Natural killer cell treated with Interleukin-12 subunit alpha and Interleukin-12 subunit beta and Interleukin-15 and Interleukin-18, amount 100 ng/mL, for 72 hours (primary cell): ENCODE measurements around the gene REPS2. TPM values are rescaled to one million over a fixed set of nuclear protein-coding genes. Genes with fewer than 3 reads are reported as not detected.

Experiments
- ATAC-seq, 2 donors: fragments of 150-1000 bp; cut with Tn5 transposase in 1 of 2; sonication (Bioruptor Pico), chemical (Tn5 transposase) in 1 of 2; 2 replicates each; pipeline ENCODE4 v1.10.0; 2021
- DNase-seq: peaks from one replicate; pipeline ENCODE4 v3.0.0; 2022; ENCODE audit warnings: low spot score
- H3K27ac Mint-ChIP-seq, 2 donors: 1 replicate in 1 of 2; 2 replicates in 1 of 2; pipeline ENCODE4 v1.8.0; 2022; ENCODE audit warnings: mixed read lengths in 2 of 2, mild to moderate bottlenecking in 1 of 2, moderate library complexity in 1 of 2
- H3K27me3 Mint-ChIP-seq, 2 donors: 1 replicate in 1 of 2; 2 replicates in 1 of 2; pipeline ENCODE4 v1.8.0; 2022; ENCODE audit warnings: mixed read lengths in 2 of 2
- H3K36me3 Mint-ChIP-seq: one replicate; pipeline ENCODE4 v1.8.0; 2022; ENCODE audit warnings: mixed read lengths
- H3K4me1 Mint-ChIP-seq, 2 donors: 1 replicate in 1 of 2; 2 replicates in 1 of 2; pipeline ENCODE4 v1.8.0; 2022; ENCODE audit warnings: low read depth in 2 of 2, mixed read lengths in 2 of 2, mild to moderate bottlenecking in 1 of 2
- H3K4me3 Mint-ChIP-seq: one replicate; pipeline ENCODE4 v1.8.0; 2022; ENCODE audit warnings: mixed read lengths
- H3K9me3 Mint-ChIP-seq: 2 replicates; pipeline ENCODE4 v1.8.0; 2022; ENCODE audit warnings: mixed read lengths
- total RNA-seq, 2 donors: library from RNA; stranded (reverse); gene quantifications; one replicate each; pipeline ENCODE4 v1.2.3, GENCODE V29; 2022

Gene REPS2
- total RNA-seq, 2 donors from 2014 or later = 0.20 TPM; not detected in 1

DNA sequence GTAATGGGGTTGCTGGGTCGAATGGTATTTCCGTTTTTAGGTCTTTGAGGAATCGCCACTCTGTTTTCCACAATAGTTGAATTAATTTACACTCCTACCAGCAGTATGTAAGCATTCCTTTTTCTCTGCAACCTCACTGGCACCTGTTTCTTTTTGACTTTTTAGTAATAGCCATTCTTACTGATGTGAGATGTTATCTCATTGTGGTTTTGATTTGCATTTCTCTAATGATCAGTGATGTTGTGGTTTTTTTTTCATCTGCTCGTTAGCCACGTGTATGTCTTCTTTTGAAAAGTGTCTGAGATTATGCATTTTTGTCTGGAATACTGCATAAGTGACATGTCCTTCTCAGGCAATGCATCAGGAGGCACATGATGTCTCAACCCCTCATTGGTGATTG is 28.8 kb downstream of the REPS2 start:
- DNase-seq (no peak), ATAC-seq (no peak)
- Mint-ChIP-seq H3K9me3 (no peaks in the 10 kb centered on the region), H3K27ac (no peak overlapping the region), H3K36me3 (no peaks in the 10 kb centered on the region), H3K27me3 (peaks cover 0 to 19% of the 10 kb centered on the region in 2 donors), H3K4me3 (no peak overlapping the region), H3K4me1 (no peaks in the 10 kb centered on the region)

DNA sequence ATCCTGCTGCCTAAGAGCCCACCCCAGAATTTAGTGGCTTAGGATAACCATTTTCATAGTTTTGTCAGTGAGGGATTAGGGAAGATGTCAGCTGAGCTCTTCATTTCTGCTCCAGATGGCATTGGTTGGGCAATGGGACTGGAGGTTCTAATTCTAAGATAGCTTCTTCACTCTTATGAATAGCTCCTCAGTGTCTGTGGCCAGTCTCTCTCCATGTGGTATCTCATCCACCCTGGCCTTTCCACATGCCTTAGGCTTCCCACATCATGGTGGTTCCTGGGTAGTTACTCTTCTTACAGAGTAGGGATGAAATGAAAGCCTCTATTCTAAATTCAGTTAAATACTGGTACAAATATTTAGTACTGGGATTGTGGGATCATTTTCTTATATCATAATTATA is 31.3 kb downstream of the REPS2 start:
- H3K4me3 Mint-ChIP-seq = no peak overlapping the region
- H3K36me3 Mint-ChIP-seq = no peaks in the 10 kb centered on the region
- H3K9me3 Mint-ChIP-seq = no peaks in the 10 kb centered on the region
- H3K27me3 Mint-ChIP-seq = peaks cover 0 to 16% of the 10 kb centered on the region in 2 donors
- no peak for ATAC-seq
- DNase-seq = no peak
- no peak overlapping the region for H3K27ac Mint-ChIP-seq
- H3K4me1 Mint-ChIP-seq = no peaks in the 10 kb centered on the region

DNA sequence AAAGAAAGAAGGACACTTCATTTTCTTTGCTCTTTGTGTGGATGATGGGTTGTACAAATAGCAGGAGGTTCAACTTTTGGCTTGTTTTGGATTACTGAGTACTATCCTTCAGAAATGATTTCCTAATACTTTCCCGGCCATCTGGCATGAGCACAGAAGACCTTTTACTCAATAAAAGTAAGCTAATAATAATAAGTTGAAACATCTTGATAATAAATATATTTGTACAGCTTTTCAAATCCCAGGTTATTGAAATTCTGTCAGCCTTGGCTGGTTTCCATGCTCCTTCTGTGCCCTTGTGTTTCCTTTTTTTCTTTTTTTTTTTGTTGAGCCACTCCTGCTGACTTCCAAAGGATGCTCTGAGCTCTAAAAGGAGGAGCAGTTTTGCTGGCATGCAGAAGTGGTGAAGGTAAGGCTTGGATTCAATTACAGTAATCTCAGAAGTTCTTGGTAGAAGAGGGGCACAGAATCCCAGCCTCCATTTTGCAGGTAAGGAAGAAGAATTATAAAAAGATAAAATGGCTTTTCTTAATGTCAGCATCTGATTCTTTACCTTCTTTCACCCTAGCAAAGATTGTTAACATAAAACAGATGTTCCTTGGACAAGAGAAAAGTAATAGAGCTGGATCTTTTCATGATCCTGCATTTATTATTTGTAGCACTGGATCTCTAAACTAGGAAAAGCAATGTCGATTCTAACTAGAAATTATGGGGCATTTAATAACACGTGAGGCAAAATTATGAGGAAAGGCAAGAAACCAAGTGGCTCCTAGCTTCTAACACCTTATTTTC is 31.9 kb downstream of the REPS2 start:
- Mint-ChIP-seq H3K4me1 (no peaks in the 10 kb centered on the region), H3K36me3 (no peaks in the 10 kb centered on the region), H3K27me3 (peaks cover 0 to 16% of the 10 kb centered on the region in 2 donors), H3K27ac (no peak overlapping the region), H3K4me3 (no peak overlapping the region), H3K9me3 (no peaks in the 10 kb centered on the region)
- ATAC-seq (no peak), DNase-seq (no peak)

DNA sequence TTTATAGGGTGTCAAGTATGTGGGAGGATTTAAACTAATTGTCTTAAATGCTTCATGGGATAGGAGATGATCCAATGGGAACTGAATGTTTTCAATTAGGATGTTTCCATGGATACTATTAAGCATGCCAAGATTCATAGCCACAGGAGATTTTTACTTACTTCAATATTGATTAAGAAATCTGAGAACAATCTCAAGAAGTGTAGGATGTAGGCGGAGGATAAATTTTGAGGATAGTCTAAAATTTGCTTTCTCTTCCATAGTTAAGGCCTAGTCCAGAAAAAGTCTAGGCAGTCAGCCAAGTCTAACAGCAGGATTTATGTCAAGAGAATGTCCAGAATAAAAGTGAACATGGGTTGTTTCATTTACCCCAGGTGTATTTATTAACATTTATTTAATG is 32.8 kb downstream of the REPS2 start:
- Mint-ChIP-seq H3K36me3 (no peaks in the 10 kb centered on the region), H3K27ac (no peak overlapping the region), H3K27me3 (peaks cover 0 to 16% of the 10 kb centered on the region in 2 donors), H3K4me3 (no peak overlapping the region), H3K4me1 (no peaks in the 10 kb centered on the region), H3K9me3 (no peaks in the 10 kb centered on the region)
- ATAC-seq (no peak), DNase-seq (no peak)

DNA sequence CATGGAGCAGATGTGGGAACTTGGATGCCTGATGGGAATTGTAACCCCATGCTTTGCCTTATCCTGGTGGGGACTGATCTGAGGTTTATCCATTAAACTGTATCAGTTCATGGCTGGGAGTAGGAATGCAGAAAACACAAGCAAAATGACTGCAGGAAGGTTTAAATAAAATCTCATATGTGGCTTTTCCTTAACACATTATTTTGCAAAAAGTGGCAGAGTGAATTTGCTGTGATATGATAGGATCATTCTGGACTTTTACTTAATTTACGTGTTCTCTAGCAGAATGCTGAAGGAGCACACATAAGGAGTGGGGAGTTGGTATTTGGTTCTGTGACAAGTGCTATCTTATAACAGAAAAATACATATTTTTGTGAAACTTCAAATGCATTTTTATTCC is 34.8 kb downstream of the REPS2 start:
- Mint-ChIP-seq H3K4me3 (no peak overlapping the region), H3K27me3 (peaks cover 0 to 12% of the 10 kb centered on the region in 2 donors), H3K4me1 (no peaks in the 10 kb centered on the region), H3K9me3 (no peaks in the 10 kb centered on the region), H3K27ac (no peak overlapping the region), H3K36me3 (no peaks in the 10 kb centered on the region)
- DNase-seq (no peak), ATAC-seq (no peak)

DNA sequence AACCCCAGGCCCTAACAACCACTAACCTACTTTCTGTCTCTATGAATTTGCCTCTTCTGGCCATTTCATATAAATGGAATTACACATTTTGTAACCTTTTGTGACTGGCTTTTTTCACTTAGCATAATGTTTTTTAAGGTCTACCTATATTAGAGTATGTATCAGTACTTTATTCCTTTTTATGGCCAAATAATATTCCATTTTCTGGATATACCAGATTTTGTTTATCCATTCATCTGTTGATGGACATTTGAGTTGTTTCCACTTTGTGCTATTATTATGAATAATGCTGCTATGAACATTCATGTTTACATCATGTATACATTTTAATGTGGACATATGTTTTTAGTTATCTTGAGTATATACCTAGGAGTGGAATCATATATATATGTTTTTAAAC is 35.5 kb downstream of the REPS2 start:
- ATAC-seq = no peak
- no peak for DNase-seq
- Mint-ChIP-seq H3K27me3 (peaks cover 0 to 12% of the 10 kb centered on the region in 2 donors), H3K4me3 (no peak overlapping the region), H3K27ac (no peak overlapping the region), H3K9me3 (no peaks in the 10 kb centered on the region), H3K36me3 (no peaks in the 10 kb centered on the region), H3K4me1 (no peaks in the 10 kb centered on the region)

DNA sequence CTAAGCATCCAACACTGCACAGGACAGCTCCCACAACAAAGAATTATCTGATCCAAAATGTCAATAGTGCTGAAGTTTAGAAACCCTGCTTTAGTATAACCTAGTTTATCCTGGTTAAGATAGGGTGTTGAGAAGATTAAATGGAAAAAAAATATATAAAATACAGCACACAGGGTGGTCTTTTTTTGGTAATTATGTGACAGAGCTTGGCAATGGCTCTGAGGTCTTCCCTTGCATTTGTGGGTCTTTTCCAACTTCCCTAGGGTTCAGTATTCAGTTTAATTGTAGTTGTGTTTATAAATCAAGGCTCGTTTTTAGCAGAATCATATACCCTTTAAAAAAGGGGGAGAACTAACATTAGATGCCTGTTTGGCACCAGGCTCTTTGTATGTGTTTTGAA is 36.6 kb downstream of the REPS2 start:
- Mint-ChIP-seq H3K4me3 (no peak overlapping the region), H3K27ac (no peak overlapping the region), H3K4me1 (no peaks in the 10 kb centered on the region), H3K36me3 (no peaks in the 10 kb centered on the region), H3K9me3 (no peaks in the 10 kb centered on the region), H3K27me3 (peaks cover 0 to 12% of the 10 kb centered on the region in 2 donors)
- no peak for ATAC-seq
- no peak for DNase-seq

DNA sequence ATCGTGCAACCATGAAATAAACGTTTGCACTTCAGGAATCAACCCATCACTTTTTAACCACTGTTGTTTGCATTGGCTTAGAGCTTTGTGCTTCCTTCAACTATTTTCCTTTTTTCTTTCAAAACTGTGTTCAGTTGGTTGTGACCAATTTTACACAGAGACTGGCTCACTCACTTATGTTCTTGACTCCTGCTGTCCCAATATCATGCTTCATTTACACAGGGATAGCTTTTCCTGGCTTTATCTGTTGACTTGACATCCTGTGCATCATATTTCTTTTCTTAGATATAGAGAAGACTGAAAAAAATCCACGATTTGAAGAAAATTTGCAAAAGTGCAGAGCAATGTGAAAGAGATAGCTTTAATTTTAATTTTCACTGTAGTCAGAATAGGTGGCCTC is 38.8 kb downstream of the REPS2 start:
- ATAC-seq (no peak), DNase-seq (no peak)
- H3K36me3 Mint-ChIP-seq = no peaks in the 10 kb centered on the region
- no peak overlapping the region for H3K4me3 Mint-ChIP-seq
- H3K27ac Mint-ChIP-seq = no peak overlapping the region
- no peaks in the 10 kb centered on the region for H3K9me3 Mint-ChIP-seq
- H3K4me1 Mint-ChIP-seq = no peaks in the 10 kb centered on the region
- peaks cover 0 to 18% of the 10 kb centered on the region in 2 donors for H3K27me3 Mint-ChIP-seq

DNA sequence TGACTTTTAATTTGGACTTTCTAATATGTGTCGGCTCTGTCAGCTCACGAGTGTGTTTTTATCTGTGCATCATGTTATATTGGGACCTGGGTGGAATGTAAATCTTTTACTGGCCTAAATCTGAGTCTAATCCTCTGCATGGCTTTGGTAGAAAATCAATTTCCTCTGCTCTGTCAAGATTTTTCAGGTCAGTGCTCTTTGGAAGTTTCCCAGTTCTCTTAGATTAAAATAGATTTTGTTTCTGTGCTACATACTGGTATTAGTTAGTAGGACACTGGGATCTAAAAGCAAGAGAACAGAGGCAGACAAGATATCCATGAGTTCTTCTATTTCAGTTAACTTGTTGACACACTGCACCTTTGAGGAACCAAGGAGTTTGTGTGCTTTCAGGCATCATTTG is 39.7 kb downstream of the REPS2 start:
- Mint-ChIP-seq H3K4me3 (no peak overlapping the region), H3K4me1 (no peaks in the 10 kb centered on the region), H3K36me3 (no peaks in the 10 kb centered on the region), H3K9me3 (no peaks in the 10 kb centered on the region), H3K27ac (no peak overlapping the region), H3K27me3 (peaks cover 0 to 15% of the 10 kb centered on the region in 2 donors)
- DNase-seq (no peak), ATAC-seq (no peak)

DNA sequence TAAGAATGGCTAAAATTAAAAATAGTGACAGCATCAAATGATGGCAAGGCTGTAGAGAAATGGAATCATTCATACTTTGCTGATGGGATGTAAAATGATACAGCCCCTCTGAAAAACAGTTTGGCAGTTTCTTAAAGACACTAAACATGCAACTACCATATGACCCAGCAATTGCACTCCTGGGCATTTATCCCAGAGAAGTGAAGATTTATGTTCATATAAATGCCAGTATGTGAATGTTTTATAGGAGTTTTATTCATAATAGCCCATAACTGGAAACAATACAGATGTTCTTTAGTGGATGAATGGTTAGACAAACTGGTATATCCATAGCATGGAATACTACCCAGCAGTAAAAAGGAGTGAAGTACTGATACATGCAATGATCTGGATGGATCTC is 43.3 kb downstream of the REPS2 start:
- ATAC-seq = no peak

DNA sequence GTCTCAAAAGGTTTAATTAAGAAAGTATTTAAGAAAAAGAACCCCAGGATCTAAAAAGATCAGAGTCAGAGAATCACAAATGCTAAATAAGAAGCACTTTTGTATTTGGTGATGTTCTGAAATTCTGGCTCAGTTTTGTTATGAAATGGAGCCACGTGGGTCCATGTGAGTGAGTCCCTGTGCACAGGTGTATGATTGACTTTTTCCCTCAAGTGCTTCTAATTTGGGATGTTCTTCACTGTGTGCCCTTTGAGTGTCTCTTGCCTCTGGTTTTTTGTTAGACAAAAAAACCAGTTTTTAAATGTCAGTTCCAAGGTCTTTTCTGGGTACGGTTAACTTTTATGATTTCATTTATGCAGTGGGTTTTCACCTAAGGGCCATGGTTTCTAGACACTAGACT is 44.4 kb downstream of the REPS2 start:
- no peaks in the 10 kb centered on the region for H3K4me1 Mint-ChIP-seq
- H3K4me3 Mint-ChIP-seq = no peak overlapping the region
- no peak overlapping the region for H3K27ac Mint-ChIP-seq
- ATAC-seq = no peak
- no peak for DNase-seq
- H3K27me3 Mint-ChIP-seq = peaks cover 0 to 11% of the 10 kb centered on the region in 2 donors
- H3K9me3 Mint-ChIP-seq = no peaks in the 10 kb centered on the region
- no peaks in the 10 kb centered on the region for H3K36me3 Mint-ChIP-seq

More for the DNA sequence above, 43.3 kb downstream of the REPS2 start:
- no peaks in the 10 kb centered on the region for H3K9me3 Mint-ChIP-seq
- H3K27ac Mint-ChIP-seq = no peak overlapping the region
- no peak overlapping the region for H3K4me3 Mint-ChIP-seq
- peaks cover 0 to 13% of the 10 kb centered on the region in 2 donors for H3K27me3 Mint-ChIP-seq
- no peaks in the 10 kb centered on the region for H3K36me3 Mint-ChIP-seq
- no peaks in the 10 kb centered on the region for H3K4me1 Mint-ChIP-seq
- no peak for DNase-seq

DNA sequence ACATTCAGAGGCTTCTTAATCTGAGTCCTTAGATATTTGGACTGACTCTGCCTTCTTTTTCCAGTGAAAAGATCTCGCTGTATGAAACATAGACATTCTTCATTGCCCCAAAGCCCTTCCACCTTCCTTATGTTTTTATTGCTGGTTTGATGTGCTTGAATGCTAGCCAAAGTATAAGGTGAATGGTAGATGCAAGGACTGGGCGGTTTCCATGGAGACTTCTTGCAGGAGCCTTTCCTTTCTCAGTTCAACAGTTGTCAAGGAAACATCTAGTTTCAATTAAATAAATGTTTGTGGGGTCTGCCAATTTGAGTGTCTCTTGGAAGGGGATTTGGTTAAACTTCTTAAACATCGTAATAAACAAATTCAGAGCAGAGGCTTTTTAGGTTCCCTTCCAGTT is 46.0 kb downstream of the REPS2 start:
- Mint-ChIP-seq H3K27me3 (peaks cover 0 to 13% of the 10 kb centered on the region in 2 donors), H3K4me3 (no peak overlapping the region), H3K4me1 (no peaks in the 10 kb centered on the region), H3K36me3 (no peaks in the 10 kb centered on the region), H3K27ac (no peak overlapping the region), H3K9me3 (no peaks in the 10 kb centered on the region)
- DNase-seq = no peak
- no peak for ATAC-seq

DNA sequence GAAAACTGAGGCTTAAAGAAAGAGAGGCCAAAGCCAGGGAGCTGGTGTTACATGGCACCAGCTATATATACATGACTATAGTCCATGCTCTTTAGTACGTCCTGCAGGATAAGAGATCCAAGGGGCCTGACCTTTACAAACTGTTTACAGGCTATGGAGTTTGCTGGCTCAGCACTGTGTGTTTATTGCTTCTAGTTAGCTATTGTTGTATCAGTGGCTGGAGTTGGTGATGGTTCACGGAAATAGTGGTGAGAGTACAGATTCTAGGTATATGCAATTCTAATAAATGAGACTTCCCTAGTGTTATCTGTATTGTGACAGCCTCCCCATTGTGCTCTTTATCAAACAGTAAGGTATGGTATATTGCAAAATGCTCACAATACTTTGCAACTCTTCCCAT is 46.5 kb downstream of the REPS2 start:
- no peaks in the 10 kb centered on the region for H3K4me1 Mint-ChIP-seq
- H3K36me3 Mint-ChIP-seq = no peaks in the 10 kb centered on the region
- peaks cover 0 to 15% of the 10 kb centered on the region in 2 donors for H3K27me3 Mint-ChIP-seq
- no peak for DNase-seq
- H3K4me3 Mint-ChIP-seq = no peak overlapping the region
- no peak overlapping the region for H3K27ac Mint-ChIP-seq
- no peaks in the 10 kb centered on the region for H3K9me3 Mint-ChIP-seq
- ATAC-seq = no peak

DNA sequence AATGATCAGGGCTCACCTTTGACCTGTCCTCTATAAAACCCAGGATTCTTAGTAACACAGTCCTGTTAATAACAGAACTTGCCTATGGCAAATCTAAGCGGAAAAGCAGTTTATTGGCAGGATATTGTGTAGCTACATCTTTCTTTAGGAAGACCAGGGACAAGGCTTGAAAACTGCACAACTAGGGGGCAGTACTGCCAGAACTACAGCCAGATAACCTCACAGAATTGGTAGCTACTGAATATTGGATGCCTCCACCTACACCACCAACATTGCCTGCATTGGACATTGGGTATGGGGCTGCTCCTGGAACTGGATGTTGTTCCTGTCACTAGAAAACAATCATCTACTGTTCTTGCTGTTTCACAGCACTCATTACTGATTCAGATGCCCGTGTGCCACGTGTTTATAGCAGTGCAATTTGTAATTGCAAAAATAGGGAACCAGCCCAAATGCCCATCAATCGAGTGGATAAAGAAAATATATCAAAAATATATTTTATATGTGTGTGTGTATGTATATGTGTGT is 47.4 kb downstream of the REPS2 start:
- H3K27me3 Mint-ChIP-seq = peaks cover 0 to 16% of the 10 kb centered on the region in 2 donors
- H3K4me1 Mint-ChIP-seq = no peaks in the 10 kb centered on the region
- no peak overlapping the region for H3K27ac Mint-ChIP-seq
- ATAC-seq (no peak), DNase-seq (no peak)
- no peaks in the 10 kb centered on the region for H3K9me3 Mint-ChIP-seq
- no peaks in the 10 kb centered on the region for H3K36me3 Mint-ChIP-seq
- H3K4me3 Mint-ChIP-seq = no peak overlapping the region

DNA sequence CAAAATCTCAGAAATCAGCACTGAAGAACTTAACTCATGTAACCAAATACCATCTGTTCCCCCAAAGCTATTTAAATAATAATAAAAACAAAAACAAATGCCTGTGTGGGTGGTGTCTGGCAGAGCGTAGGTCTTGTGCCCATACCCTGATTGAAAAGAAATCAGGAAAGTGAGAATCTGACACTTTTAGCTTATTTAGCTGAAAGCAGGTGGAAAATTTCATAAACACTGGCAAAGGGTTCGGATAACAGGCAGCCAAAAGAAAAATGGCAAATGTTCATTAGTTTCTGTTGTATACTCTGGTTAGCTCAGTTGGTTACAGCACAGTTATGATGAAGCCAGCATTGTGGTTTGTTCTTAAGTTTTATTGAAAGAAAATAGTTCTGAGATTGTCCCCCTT is 48.3 kb downstream of the REPS2 start:
- ATAC-seq (no peak), DNase-seq (no peak)
- Mint-ChIP-seq H3K27me3 (peaks cover 0 to 12% of the 10 kb centered on the region in 2 donors), H3K4me1 (no peaks in the 10 kb centered on the region), H3K27ac (no peak overlapping the region), H3K4me3 (no peak overlapping the region), H3K9me3 (no peaks in the 10 kb centered on the region), H3K36me3 (no peaks in the 10 kb centered on the region)
